Osteoblast (primary cell): ENCODE data around the gene NCAM2. TPM values are rescaled to one million over a fixed set of nuclear protein-coding genes. Genes with fewer than 3 reads are reported as not detected.

Experiments used
- DNase-seq: peaks from one replicate; pipeline ENCODE4 v3.0.0; 2011; ENCODE audit warnings: low spot score, mixed read lengths; ENCODE audit not compliant: insufficient read length; ENCODE audit errors: missing footprints
- H2AFZ ChIP-seq: 2 replicates; pipeline ENCODE4 v1.6.0; 2011; ENCODE audit warnings: mild to moderate bottlenecking, low read length
- H3K27ac ChIP-seq: 2 replicates; pipeline ENCODE4 v1.5.1; 2011; ENCODE audit warnings: mild to moderate bottlenecking, low read depth, low read length, moderate library complexity
- H3K27me3 ChIP-seq: 2 replicates; pipeline ENCODE4 v1.6.0; 2012; ENCODE audit warnings: mild to moderate bottlenecking, control low read depth, inconsistent platforms, low read length, moderate library complexity; ENCODE audit not compliant: insufficient read depth
- H3K36me3 ChIP-seq: 2 replicates; pipeline ENCODE4 v1.5.1; 2011; ENCODE audit warnings: mild to moderate bottlenecking, low read length, control low read depth, moderate library complexity; ENCODE audit not compliant: insufficient read depth
- H3K4me1 ChIP-seq: 2 replicates; pipeline ENCODE4 v1.5.1; 2011; ENCODE audit warnings: mild to moderate bottlenecking, low read length, control low read depth, moderate library complexity; ENCODE audit not compliant: insufficient read depth
- H3K4me2 ChIP-seq: 2 replicates; pipeline ENCODE4 v1.6.0; 2011; ENCODE audit warnings: mild to moderate bottlenecking, low read length; ENCODE audit not compliant: insufficient read depth
- H3K4me3 ChIP-seq: fragments of 200-600 bp; sonication (generic); 3 replicates; pipeline ENCODE4 v1.5.1; 2012; ENCODE audit warnings: mild to moderate bottlenecking, low read length, inconsistent platforms; ENCODE audit not compliant: insufficient read depth
- H3K79me2 ChIP-seq: 2 replicates; pipeline ENCODE4 v1.6.0; 2012; ENCODE audit warnings: mild to moderate bottlenecking, low read length, control low read depth, inconsistent platforms; ENCODE audit not compliant: insufficient read depth
- H3K9me3 ChIP-seq: 2 replicates; pipeline ENCODE4 v1.5.1; 2011; ENCODE audit warnings: low read depth, low read length, control low read depth
- H4K20me1 ChIP-seq: 2 replicates; pipeline ENCODE4 v1.6.0; 2012; ENCODE audit warnings: mild to moderate bottlenecking, low read length, control low read depth; ENCODE audit not compliant: insufficient read depth
- CTCF ChIP-seq: IDR thresholded peaks from 2 replicates; pipeline ENCODE4 v1.5.1; 2011; ENCODE audit warnings: mild to moderate bottlenecking, low read depth, low read length, moderate library complexity; ENCODE audit errors: extremely low read depth
- total RNA-seq: library from RNA; depleted of rRNA; stranded (reverse); fragments of >200 nt; gene quantifications from 2 replicates; pipeline ENCODE4 v1.2.3, GENCODE V29; 2012

NCAM2 gene
- total RNA-seq, 1 donor = 8.0 TPM

GRCh38 chr21:21236996-21237395 is 238.8 kb downstream of the NCAM2 start:
- H4K20me1 ChIP-seq = no peaks in the 10 kb centered on the region
- no peaks in the 10 kb centered on the region for H3K4me1 ChIP-seq
- no peaks in the 10 kb centered on the region for H3K9me3 ChIP-seq
- H3K36me3 ChIP-seq = no peaks in the 10 kb centered on the region
- no peaks in the 10 kb centered on the region for H3K27me3 ChIP-seq
- H3K4me3 ChIP-seq = no peak overlapping the region
- H3K27ac ChIP-seq = no peak overlapping the region
- TF ChIP-seq CTCF = no peak
- H3K79me2 ChIP-seq = no peaks in the 10 kb centered on the region
- DNase-seq = no peak
- H2AFZ ChIP-seq = no peak overlapping the region
- no peak overlapping the region for H3K4me2 ChIP-seq

GRCh38 chr21:21238629-21239400 is 240.6 kb downstream of the NCAM2 start:
- Histone ChIP-seq H3K79me2 (no peaks in the 10 kb centered on the region), H2AFZ (no peak overlapping the region), H3K36me3 (no peaks in the 10 kb centered on the region), H3K4me2 (no peak overlapping the region), H3K9me3 (no peaks in the 10 kb centered on the region), H3K4me1 (no peaks in the 10 kb centered on the region), H3K27me3 (no peaks in the 10 kb centered on the region), H4K20me1 (no peaks in the 10 kb centered on the region), H3K27ac (no peak overlapping the region), H3K4me3 (no peak overlapping the region)
- TF ChIP-seq CTCF = no peak
- no peak for DNase-seq

GRCh38 chr21:21241391-21241790 is 243.2 kb downstream of the NCAM2 start:
- H3K4me3 ChIP-seq = no peak overlapping the region
- no peaks in the 10 kb centered on the region for H3K4me1 ChIP-seq
- no peak for TF ChIP-seq CTCF
- no peak overlapping the region for H2AFZ ChIP-seq
- H3K27me3 ChIP-seq = no peaks in the 10 kb centered on the region
- H3K36me3 ChIP-seq = no peaks in the 10 kb centered on the region
- H4K20me1 ChIP-seq = no peaks in the 10 kb centered on the region
- DNase-seq = no peak
- H3K4me2 ChIP-seq = no peak overlapping the region
- H3K27ac ChIP-seq = no peak overlapping the region
- no peaks in the 10 kb centered on the region for H3K79me2 ChIP-seq
- no peaks in the 10 kb centered on the region for H3K9me3 ChIP-seq

GRCh38 chr21:21246007-21246406 is 247.8 kb downstream of the NCAM2 start:
- no peaks in the 10 kb centered on the region for H3K79me2 ChIP-seq
- no peaks in the 10 kb centered on the region for H3K4me1 ChIP-seq
- H3K27me3 ChIP-seq = no peaks in the 10 kb centered on the region
- no peak overlapping the region for H3K4me3 ChIP-seq
- no peak for TF ChIP-seq CTCF
- H3K36me3 ChIP-seq = no peaks in the 10 kb centered on the region
- H3K9me3 ChIP-seq = no peaks in the 10 kb centered on the region
- H2AFZ ChIP-seq = no peak overlapping the region
- DNase-seq = no peak
- no peak overlapping the region for H3K4me2 ChIP-seq
- H4K20me1 ChIP-seq = no peaks in the 10 kb centered on the region
- no peak overlapping the region for H3K27ac ChIP-seq
